Stomach (tissue), 9 donors: Measurements from ENCODE around the gene FMN1. TPM values are rescaled to one million over a fixed set of nuclear protein-coding genes. Genes with fewer than 3 reads are reported as not detected.

Experiments
- DNase-seq, 2 donors: peaks; one replicate each; pipeline versions ENCODE4 v3.0.0 to v3.0.0-alpha.2; 2013 to 2019
- H3K27ac ChIP-seq, 5 donors: fragments of 200-600 bp in 4 of 5; sonication (generic) in 4 of 5; one replicate each; pipeline ENCODE4 v1.5.1; 2013 to 2019; ENCODE audit warnings: mild to moderate bottlenecking in 1 of 5, moderate library complexity in 1 of 5
- H3K27me3 ChIP-seq, 3 donors: fragments of 200-600 bp; sonication (generic); one replicate each; pipeline ENCODE4 v1.5.1; 2017 to 2019; ENCODE audit warnings: mixed run types in 1 of 3
- H3K36me3 ChIP-seq, 4 donors: fragments of 200-600 bp; sonication (generic); 1 replicate in 3 of 4; 2 replicates in 1 of 4; pipeline ENCODE4 v1.5.1; 2016 to 2019
- H3K4me1 ChIP-seq, 4 donors: fragments of 200-600 bp; sonication (generic); one replicate each; pipeline ENCODE4 v1.5.1; 2016 to 2019
- H3K4me3 ChIP-seq, 4 donors: fragments of 200-600 bp; sonication (generic) in 3 of 4; one replicate each; pipeline ENCODE4 v1.5.1; 2016 to 2019; ENCODE audit warnings: mild to moderate bottlenecking in 1 of 4
- H3K9me3 ChIP-seq, 4 donors: fragments of 200-600 bp; sonication (generic); one replicate each; pipeline ENCODE4 v1.5.1; 2016 to 2019
- CTCF ChIP-seq, 7 experiments: fragments of 450-650 bp in 4 of 7; fragments of 200-600 bp in 3 of 7; sonication (generic) in 3 of 7; IDR thresholded peaks; one replicate each; pipeline ENCODE4 v1.5.1; 2016 to 2019; ENCODE audit warnings: antibody characterized with exemption in 7 of 7, control low read depth in 2 of 7, mild to moderate bottlenecking in 1 of 7
- EP300 ChIP-seq: sonication (generic); formaldehyde crosslinking; IDR thresholded peaks from one replicate; pipeline ENCODE4 v1.6.1; 2017; ENCODE audit warnings: antibody characterized with exemption
- POLR2A ChIP-seq, 4 donors: fragments of 450-650 bp; IDR thresholded peaks; one replicate each; pipeline ENCODE4 v1.6.1; 2016; ENCODE audit warnings: antibody characterized with exemption in 4 of 4, control low read depth in 2 of 4, mild to moderate bottlenecking in 1 of 4, moderate library complexity in 1 of 4
- POLR2AphosphoS5 ChIP-seq, 3 donors: sonication (generic); formaldehyde crosslinking; IDR thresholded peaks; one replicate each; pipeline ENCODE4 v1.6.1; 2016; ENCODE audit warnings: antibody characterized with exemption in 3 of 3
- WGBS, 5 donors: extraction: QIAGEN DNeasy Blood & Tissue Kit in 3 of 5; methylation state at CpG; one replicate each; pipeline versions ENCODE4 v1.1.5 to v1.1.7; 2013 to 2018; 5-methylcytosine and 5-hydroxymethylcytosine counted together
- intact Hi-C: fragments of 100-400 bp; cut with DNase I; formaldehyde crosslinking; loops from one replicate; pipeline ENCODE4 v1.15.1; 2023; ENCODE audit warnings: low total_unique reads
- polyA plus RNA-seq, 3 donors: library from polyadenylated mRNA; stranded (reverse); fragments of 200-250 nt; gene quantifications; one replicate each; pipeline ENCODE4 v1.2.3, GENCODE V29; 2013
- small RNA-seq, 4 donors: library from RNA; depleted of rRNA; stranded (forward); fragments of <200 nt; gene quantifications; one replicate each; pipeline ENCODE3, GENCODE V24; 2016
- total RNA-seq, 5 donors: library from RNA; depleted of rRNA; stranded (reverse); fragments of >200 nt; gene quantifications; one replicate each; pipeline versions ENCODE4 v1.1.0 to v1.2.3, GENCODE V29; 2014 to 2016
- donor health status: healthy with polysubstance abuse.
- donor health status: Bipolar disorder and iron deficiency.
- donor health status: healthy.

The FMN1 gene
- total and polyA plus RNA-seq, 8 donors: 0.40 to 58.0 (median 22.9) TPM

GRCh38 chr15:32717426-32718226, 476.9 kb downstream of the FMN1 start, which contains the start of gene GREM1:
Gene GREM1 (plus strand): TSS chr15:32718004. CDS start chr15:32730691, 12,687 bp downstream.
- Histone ChIP-seq H3K27me3 (peaks cover 21 to 88% (median 50%) of the 10 kb centered on the region in 3 donors), H3K4me3 (peak within 1 kb of the TSS; percentile 38 to 61 (median 51)), H3K27ac (peak within 1 kb of the TSS in 4 of 5 donors; percentile 70 to 82 (median 76)), H3K36me3 (no peaks in the 10 kb centered on the region), H3K4me1 (peaks cover 26 to 36% (median 28%) of the 10 kb centered on the region in 4 donors), H3K9me3 (no peaks in the 10 kb centered on the region)
- peak in 1 of 3 donors; percentile 26 for TF ChIP-seq POLR2AphosphoS5 (IDR thresholded peaks at IDR 0.05)
- no peak for TF ChIP-seq EP300
- intact Hi-C loops: no loop called here
- 2 to 6% (median 3%) methylated on average over 28 to 99 of the region's 99 CpGs for WGBS, 5 donors
- peak in 1 of 2 donors; percentile 68 for DNase-seq

GRCh38 chr15:32716915-32717425, 477.5 kb downstream of the FMN1 start:
- TF ChIP-seq CTCF (IDR thresholded peaks at IDR 0.05): no peak
- TF ChIP-seq POLR2AphosphoS5 (IDR thresholded peaks at IDR 0.05): no peak
- TF ChIP-seq POLR2A (IDR thresholded peaks at IDR 0.05): no peak
- TF ChIP-seq EP300: no peak
- no peaks in the 10 kb centered on the region for H3K9me3 ChIP-seq
- peaks cover 21 to 88% (median 50%) of the 10 kb centered on the region in 3 donors for H3K27me3 ChIP-seq
- intact Hi-C loops: no loop called here
- no peak for DNase-seq
- H3K36me3 ChIP-seq: no peaks in the 10 kb centered on the region
- peak overlapping the region in 4 of 5 donors; percentile 70 to 82 (median 76) for H3K27ac ChIP-seq
- peak overlapping the region; percentile 38 to 61 (median 51) for H3K4me3 ChIP-seq
- H3K4me1 ChIP-seq: peaks cover 26 to 36% (median 28%) of the 10 kb centered on the region in 4 donors
- 7 to 18% (median 11%) methylated on average over 18 to 21 of the region's 21 CpGs for WGBS, 5 donors

GRCh38 chr15:32716216-32716914, 478.1 kb downstream of the FMN1 start:
- 16 to 36% (median 27%) methylated on average over 13 of the region's 13 CpGs for WGBS, 5 donors
- Histone ChIP-seq H3K4me1 (peaks cover 26 to 36% (median 28%) of the 10 kb centered on the region in 4 donors), H3K9me3 (no peaks in the 10 kb centered on the region), H3K27ac (peak overlapping the region in 3 of 5 donors; percentile 70 to 82 (median 80)), H3K4me3 (peak overlapping the region in 2 of 4 donors; percentile 55 to 61), H3K36me3 (no peaks in the 10 kb centered on the region), H3K27me3 (peaks cover 21 to 83% (median 50%) of the 10 kb centered on the region in 3 donors)
- DNase-seq: no peak
- TF ChIP-seq POLR2AphosphoS5 (IDR thresholded peaks at IDR 0.05) (no peak), POLR2A (IDR thresholded peaks at IDR 0.05) (no peak), EP300 (no peak), CTCF (IDR thresholded peaks at IDR 0.05) (no peak)
- intact Hi-C loops: no loop called here

Small RNA genes within 50 kb of the gene (small RNA-seq; reads per million reads assigned to genes)
- 0 reads per million in 4 donors for gene RF00591

Other genes starting within 250 kb of the FMN1 start
- 10 to 100 TPM in 3 of 5 donors, 1 to 10 TPM in 2; 1.9 to 36.2 (median 13.6) TPM for gene RYR3, start 116.3 kb upstream of the FMN1 start, total RNA-seq
- 1 to 10 TPM in 1 of 3 donors, under 1 TPM in 2; 0.12 to 2.6 (median 0.76) TPM for gene RYR3, start 116.3 kb upstream of the FMN1 start, polyA plus RNA-seq